NCI-H2196 (cell line): ENCODE results near the gene FYN.

Experiments
- DNase-seq: peaks from one replicate; lab custom pipeline; 2025; ENCODE audit not compliant: unreplicated experiment; lab: John Stamatoyannopoulos, UW

FYN gene

GRCh38 chr6:111772381-111772780, 100.9 kb downstream of the FYN start:
- no peak for DNase-seq

GRCh38 chr6:111771629-111772028, 101.6 kb downstream of the FYN start:
- no peak for DNase-seq

- no peak for DNase-seq
Measured at GRCh38 chr6:111771094-111771432, 102.2 kb downstream of the FYN start.

GRCh38 chr6:111770263-111771093, 102.8 kb downstream of the FYN start:
- DNase-seq = no peak

GRCh38 chr6:111769365-111770152, 103.7 kb downstream of the FYN start:
- DNase-seq = no peak

- DNase-seq = no peak
Measured at GRCh38 chr6:111768431-111768770, 104.9 kb downstream of the FYN start.

GRCh38 chr6:111767752-111768430, 105.4 kb downstream of the FYN start:
- DNase-seq = no peak

GRCh38 chr6:111766201-111766857, 106.9 kb downstream of the FYN start:
- DNase-seq = no peak

- DNase-seq = no peak
Measured at GRCh38 chr6:111765763-111766162, 107.5 kb downstream of the FYN start.

- DNase-seq = no peak
Measured at GRCh38 chr6:111764238-111765175, 108.7 kb downstream of the FYN start.

GRCh38 chr6:111763381-111763780, 109.9 kb downstream of the FYN start:
- DNase-seq = no peak

GRCh38 chr6:111761783-111762312, 111.4 kb downstream of the FYN start:
- DNase-seq = no peak

- no peak for DNase-seq
Measured at GRCh38 chr6:111761212-111761611, 112.0 kb downstream of the FYN start.

GRCh38 chr6:111759836-111760785, 113.1 kb downstream of the FYN start:
- no peak for DNase-seq

GRCh38 chr6:111759331-111759835, 113.9 kb downstream of the FYN start:
- no peak for DNase-seq

GRCh38 chr6:111758608-111759329, 114.5 kb downstream of the FYN start:
- DNase-seq = no peak

GRCh38 chr6:111757342-111757741, 115.9 kb downstream of the FYN start:
- no peak for DNase-seq

- DNase-seq = no peak
Measured at GRCh38 chr6:111754423-111754822, 118.8 kb downstream of the FYN start.
